Nephron (organoid): ENCODE data around the gene DDC.

Source experiments
- H3K27ac Mint-ChIP-seq, 3 experiments: 2 replicates each; pipeline ENCODE4 v1.8.0; 2020; ENCODE audit warnings: mixed read lengths in 3 of 3, mild to moderate bottlenecking in 2 of 3, moderate library complexity in 1 of 3
- H3K27me3 Mint-ChIP-seq: 2 replicates; pipeline ENCODE4 v1.8.0; 2021; ENCODE audit warnings: low read depth, mild to moderate bottlenecking, moderate library complexity, mixed read lengths
- H3K36me3 Mint-ChIP-seq: 2 replicates; pipeline ENCODE4 v1.8.0; 2020; ENCODE audit warnings: low read depth, mixed read lengths
- H3K4me1 Mint-ChIP-seq: 2 replicates; pipeline ENCODE4 v1.8.0; 2020; ENCODE audit warnings: mixed read lengths
- H3K4me3 Mint-ChIP-seq, 3 experiments: 2 replicates each; pipeline ENCODE4 v1.8.0; 2020; ENCODE audit warnings: mild to moderate bottlenecking in 3 of 3, mixed read lengths in 3 of 3, moderate library complexity in 2 of 3
- H3K9me3 Mint-ChIP-seq: 2 replicates; pipeline ENCODE4 v1.8.0; 2020; ENCODE audit warnings: mixed read lengths
- TF ChIP-seq, protein P1 (sequence below), 3 experiments: fragments of 200-600 bp; sonication (generic); IDR thresholded peaks; one replicate each; pipeline ENCODE4 v1.5.0; 2021; ENCODE audit warnings: antibody characterized with exemption in 3 of 3; ENCODE audit not compliant: unreplicated experiment in 3 of 3

The DDC gene

GRCh38 chr7:50495746-50496145 lies 69.5 kb downstream of the DDC start:
- no peak overlapping the region for H3K27ac Mint-ChIP-seq
- H3K4me1 Mint-ChIP-seq: peaks cover 10% of the 10 kb centered on the region
- peaks cover 2% of the 10 kb centered on the region for H3K9me3 Mint-ChIP-seq
- TF ChIP-seq, protein P1, sequence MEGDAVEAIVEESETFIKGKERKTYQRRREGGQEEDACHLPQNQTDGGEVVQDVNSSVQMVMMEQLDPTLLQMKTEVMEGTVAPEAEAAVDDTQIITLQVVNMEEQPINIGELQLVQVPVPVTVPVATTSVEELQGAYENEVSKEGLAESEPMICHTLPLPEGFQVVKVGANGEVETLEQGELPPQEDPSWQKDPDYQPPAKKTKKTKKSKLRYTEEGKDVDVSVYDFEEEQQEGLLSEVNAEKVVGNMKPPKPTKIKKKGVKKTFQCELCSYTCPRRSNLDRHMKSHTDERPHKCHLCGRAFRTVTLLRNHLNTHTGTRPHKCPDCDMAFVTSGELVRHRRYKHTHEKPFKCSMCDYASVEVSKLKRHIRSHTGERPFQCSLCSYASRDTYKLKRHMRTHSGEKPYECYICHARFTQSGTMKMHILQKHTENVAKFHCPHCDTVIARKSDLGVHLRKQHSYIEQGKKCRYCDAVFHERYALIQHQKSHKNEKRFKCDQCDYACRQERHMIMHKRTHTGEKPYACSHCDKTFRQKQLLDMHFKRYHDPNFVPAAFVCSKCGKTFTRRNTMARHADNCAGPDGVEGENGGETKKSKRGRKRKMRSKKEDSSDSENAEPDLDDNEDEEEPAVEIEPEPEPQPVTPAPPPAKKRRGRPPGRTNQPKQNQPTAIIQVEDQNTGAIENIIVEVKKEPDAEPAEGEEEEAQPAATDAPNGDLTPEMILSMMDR (IDR thresholded peaks at IDR 0.05; ENCODE audit: unreplicated experiment in 3 of 3): no peak
- peaks cover 10% of the 10 kb centered on the region for H3K27me3 Mint-ChIP-seq
- no peaks in the 10 kb centered on the region for H3K36me3 Mint-ChIP-seq
- no peak overlapping the region for H3K4me3 Mint-ChIP-seq

GRCh38 chr7:50492770-50493519 lies 72.3 kb downstream of the DDC start:
- H3K4me1 Mint-ChIP-seq: peaks cover 10% of the 10 kb centered on the region
- no peak overlapping the region for H3K27ac Mint-ChIP-seq
- TF ChIP-seq, protein P1 (IDR thresholded peaks at IDR 0.05; ENCODE audit: unreplicated experiment in 3 of 3): no peak
- H3K27me3 Mint-ChIP-seq: peaks cover 6% of the 10 kb centered on the region
- H3K4me3 Mint-ChIP-seq: no peak overlapping the region
- no peaks in the 10 kb centered on the region for H3K36me3 Mint-ChIP-seq
- H3K9me3 Mint-ChIP-seq: no peaks in the 10 kb centered on the region

DNA sequence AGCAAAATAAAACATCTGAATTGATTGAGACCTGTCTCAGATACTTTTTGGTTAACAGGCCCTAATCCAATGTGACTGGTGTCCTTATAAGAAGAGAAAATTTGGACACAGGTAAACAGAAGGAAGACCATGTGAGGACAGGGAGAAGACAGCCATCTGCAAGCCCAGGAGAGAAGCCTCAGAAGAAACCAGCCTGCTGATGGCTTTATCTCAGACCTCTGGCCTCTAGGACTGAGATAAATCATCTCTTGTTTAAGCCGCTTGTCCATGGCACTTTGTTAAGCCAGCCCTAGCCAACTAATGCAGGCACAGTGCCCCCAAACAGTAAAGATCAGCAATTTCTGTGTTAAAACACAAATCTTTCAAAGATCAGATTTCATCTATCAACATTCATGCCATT lies 73.3 kb downstream of the DDC start:
- H3K27me3 Mint-ChIP-seq: peaks cover under 1% of the 10 kb centered on the region

DNA sequence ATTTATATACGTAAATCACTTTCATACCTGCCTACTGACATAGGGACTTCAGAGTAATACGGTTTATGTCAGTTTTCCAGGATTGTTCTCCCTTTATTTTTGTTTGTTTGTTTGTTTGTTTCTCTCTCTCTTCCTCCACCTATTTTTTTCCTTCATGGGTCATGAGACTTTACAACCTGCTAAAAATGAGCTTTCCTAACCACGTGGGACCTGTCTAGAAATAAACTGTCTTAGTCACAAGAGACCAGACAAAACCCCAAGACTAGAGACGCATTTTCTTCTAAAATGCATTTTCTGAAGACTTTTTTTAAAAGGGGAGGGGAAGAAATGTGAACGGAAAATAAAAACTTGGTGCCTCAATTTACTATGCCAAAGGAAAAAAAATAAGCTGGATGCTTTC lies 74.0 kb downstream of the DDC start:
- no peaks in the 10 kb centered on the region for H3K9me3 Mint-ChIP-seq

More for the DNA sequence above, 73.3 kb downstream of the DDC start:
- Mint-ChIP-seq H3K36me3 (no peaks in the 10 kb centered on the region), H3K4me3 (no peak overlapping the region), H3K4me1 (peaks cover 2% of the 10 kb centered on the region), H3K9me3 (no peaks in the 10 kb centered on the region), H3K27ac (no peak overlapping the region)
- TF ChIP-seq, protein P1 (IDR thresholded peaks at IDR 0.05; ENCODE audit: unreplicated experiment in 3 of 3): no peak

DNA sequence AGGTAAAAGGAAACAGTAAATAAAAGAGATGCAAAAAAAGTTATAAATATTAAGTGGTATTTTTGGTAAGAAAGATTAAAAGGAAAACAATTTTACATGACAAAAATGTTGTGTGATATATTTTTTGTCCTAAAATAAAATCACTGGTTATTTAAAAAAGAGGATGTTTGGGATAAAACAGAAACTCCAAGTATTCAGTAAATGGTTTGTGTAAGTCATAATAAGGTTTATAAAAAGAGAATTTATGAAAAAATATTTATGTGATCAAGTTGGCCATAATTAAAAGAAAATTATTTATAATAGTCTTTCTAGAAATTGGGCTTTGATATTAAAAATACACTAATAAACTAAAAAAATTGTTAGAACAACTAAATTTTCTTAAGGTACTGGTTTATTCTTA lies 76.8 kb downstream of the DDC start:
- TF ChIP-seq, protein P1 (IDR thresholded peaks at IDR 0.05; ENCODE audit: unreplicated experiment in 3 of 3): no peak
- H3K4me1 Mint-ChIP-seq: no peaks in the 10 kb centered on the region
- no peaks in the 10 kb centered on the region for H3K36me3 Mint-ChIP-seq

More for the DNA sequence above, 74.0 kb downstream of the DDC start:
- no peaks in the 10 kb centered on the region for H3K36me3 Mint-ChIP-seq
- TF ChIP-seq, protein P1 (IDR thresholded peaks at IDR 0.05; ENCODE audit: unreplicated experiment in 3 of 3): no peak
- no peak overlapping the region for H3K27ac Mint-ChIP-seq
- H3K4me1 Mint-ChIP-seq: no peaks in the 10 kb centered on the region
- H3K4me3 Mint-ChIP-seq: no peak overlapping the region
- no peaks in the 10 kb centered on the region for H3K27me3 Mint-ChIP-seq

DNA sequence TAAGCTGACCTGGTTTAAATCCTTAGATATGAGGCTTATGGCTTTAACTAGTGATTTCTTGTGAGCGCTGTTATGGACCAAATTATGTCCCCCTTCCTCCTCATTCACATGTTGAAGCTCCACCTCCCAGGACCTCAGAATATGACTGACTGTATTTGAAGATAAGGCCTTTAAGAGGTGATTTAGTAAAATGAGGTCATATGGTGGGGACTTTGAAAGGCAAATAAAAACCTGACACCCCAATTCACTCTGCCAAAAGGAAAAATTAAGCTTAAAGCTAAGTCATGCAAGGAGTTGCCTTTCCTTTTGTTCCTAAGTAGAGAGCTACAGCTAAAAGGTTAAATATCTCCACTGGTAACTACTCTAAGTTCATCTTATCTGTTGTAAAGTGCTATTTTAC lies 78.7 kb downstream of the DDC start:
- TF ChIP-seq, protein P1 (IDR thresholded peaks at IDR 0.05; ENCODE audit: unreplicated experiment in 3 of 3): no peak
- no peaks in the 10 kb centered on the region for H3K9me3 Mint-ChIP-seq
- no peaks in the 10 kb centered on the region for H3K4me1 Mint-ChIP-seq
- H3K27me3 Mint-ChIP-seq: no peaks in the 10 kb centered on the region
- no peak overlapping the region for H3K4me3 Mint-ChIP-seq
- no peaks in the 10 kb centered on the region for H3K36me3 Mint-ChIP-seq
- no peak overlapping the region for H3K27ac Mint-ChIP-seq

More for the DNA sequence above, 76.8 kb downstream of the DDC start:
- H3K27ac Mint-ChIP-seq: no peak overlapping the region
- H3K4me3 Mint-ChIP-seq: no peak overlapping the region
- no peaks in the 10 kb centered on the region for H3K9me3 Mint-ChIP-seq
- H3K27me3 Mint-ChIP-seq: no peaks in the 10 kb centered on the region
